Activated CD4-positive, CD25-positive, alpha-beta regulatory T cell (primary cell): ENCODE results near the gene SPACA4.

ENCODE experiments used
- DNase-seq, 4 experiments: peaks; one replicate each; lab custom pipeline; 2025; lab: John Stamatoyannopoulos, UW

Gene SPACA4

DNA sequence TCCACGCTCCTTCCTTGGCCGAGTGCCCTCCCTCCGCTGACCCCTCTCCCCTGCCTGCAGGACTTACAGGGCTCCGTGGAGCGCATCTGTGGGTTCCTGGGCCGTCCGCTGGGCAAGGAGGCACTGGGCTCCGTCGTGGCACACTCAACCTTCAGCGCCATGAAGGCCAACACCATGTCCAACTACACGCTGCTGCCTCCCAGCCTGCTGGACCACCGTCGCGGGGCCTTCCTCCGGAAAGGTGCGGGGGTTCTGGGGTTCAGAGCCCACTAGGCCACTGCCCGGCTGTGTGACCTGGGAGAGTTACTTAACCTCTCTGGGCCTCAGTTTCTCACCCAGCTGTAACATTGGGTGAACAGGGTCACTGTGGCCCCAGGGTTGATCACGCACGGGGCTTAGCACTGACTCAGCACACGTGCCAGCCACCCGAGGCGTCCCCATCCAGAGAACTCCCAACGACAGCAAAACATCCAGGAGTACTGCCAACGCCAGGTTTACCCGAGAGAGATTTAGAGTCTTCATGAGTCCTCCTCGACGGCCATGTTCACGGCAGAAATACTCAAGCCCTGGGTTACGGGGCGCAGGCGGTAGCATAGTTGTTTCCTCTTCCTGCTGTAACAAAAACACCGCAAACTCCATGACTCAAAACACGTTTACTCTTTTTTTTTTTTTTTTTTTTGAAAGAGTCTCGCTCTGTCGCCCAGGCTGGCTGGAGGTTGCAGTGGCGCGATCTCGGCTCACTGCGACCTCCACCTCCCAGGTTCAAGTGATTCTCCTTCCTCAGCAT is 9.7 kb upstream of the SPACA4 start:
- peak in 1 of 4 experiments; percentile 24 for DNase-seq

DNA sequence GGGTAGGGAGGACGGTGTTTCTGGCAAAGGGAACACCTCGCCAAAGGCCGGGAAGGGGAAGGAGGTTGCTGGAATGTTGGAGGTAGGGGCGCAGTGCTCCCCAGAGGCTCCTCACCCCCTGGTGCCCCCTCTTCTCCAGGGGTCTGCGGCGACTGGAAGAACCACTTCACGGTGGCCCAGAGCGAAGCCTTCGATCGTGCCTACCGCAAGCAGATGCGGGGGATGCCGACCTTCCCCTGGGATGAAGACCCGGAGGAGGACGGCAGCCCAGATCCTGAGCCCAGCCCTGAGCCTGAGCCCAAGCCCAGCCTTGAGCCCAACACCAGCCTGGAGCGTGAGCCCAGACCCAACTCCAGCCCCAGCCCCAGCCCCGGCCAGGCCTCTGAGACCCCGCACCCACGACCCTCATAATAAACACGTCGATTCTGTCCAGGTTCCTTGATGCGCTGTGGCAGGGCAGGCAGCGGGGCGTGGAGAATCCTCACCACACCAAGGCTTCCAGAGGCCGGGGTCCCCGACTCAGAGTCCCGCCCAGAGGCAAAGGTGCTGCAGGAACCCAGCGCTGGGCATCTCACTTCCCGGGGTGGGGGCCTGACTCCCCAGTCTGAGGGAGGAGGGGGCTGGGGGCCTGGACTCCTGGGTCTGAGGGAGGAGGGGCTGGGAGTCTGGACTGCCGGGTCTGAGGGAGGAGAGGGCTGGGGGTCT is 7.4 kb upstream of the SPACA4 start:
- DNase-seq = no peak

GRCh38 chr19:48600679-48601417 is 5.7 kb upstream of the SPACA4 start:
- DNase-seq = no peak

- no peak for DNase-seq
These were observed 3.5 kb upstream of the SPACA4 start for GRCh38 chr19:48603001-48603400.

DNA sequence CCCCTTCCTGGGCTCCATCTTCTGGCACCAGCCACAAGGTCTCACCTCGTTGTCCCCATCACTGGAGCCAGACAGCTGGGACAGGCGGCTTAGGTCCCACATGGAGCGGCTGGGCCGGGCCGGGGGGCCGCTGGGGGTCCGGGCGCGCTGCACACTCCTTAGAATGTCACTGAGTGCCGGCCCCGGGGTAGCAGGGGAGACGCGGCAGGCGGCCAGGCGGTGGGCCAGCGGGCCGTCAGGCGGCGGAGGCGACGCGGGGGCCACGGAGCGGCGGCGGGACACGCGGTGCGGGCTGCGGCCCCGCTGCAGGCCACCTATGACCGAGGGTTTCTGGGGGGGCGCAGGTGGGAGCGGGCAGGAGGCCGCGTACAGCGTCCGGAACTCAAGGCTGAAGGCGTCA is 3.1 kb upstream of the SPACA4 start:
- no peak for DNase-seq

- DNase-seq = no peak
These were observed 2.7 kb upstream of the SPACA4 start for GRCh38 chr19:48603850-48604249.

- DNase-seq = no peak
These were observed 815 bp downstream of the SPACA4 start for GRCh38 chr19:48607359-48607755.

GRCh38 chr19:48608798-48609263 is 2.3 kb downstream of the SPACA4 start:
- DNase-seq = peak in 1 of 4 experiments; percentile 21

GRCh38 chr19:48609571-48610108 is 3.1 kb downstream of the SPACA4 start:
- DNase-seq = no peak

DNA sequence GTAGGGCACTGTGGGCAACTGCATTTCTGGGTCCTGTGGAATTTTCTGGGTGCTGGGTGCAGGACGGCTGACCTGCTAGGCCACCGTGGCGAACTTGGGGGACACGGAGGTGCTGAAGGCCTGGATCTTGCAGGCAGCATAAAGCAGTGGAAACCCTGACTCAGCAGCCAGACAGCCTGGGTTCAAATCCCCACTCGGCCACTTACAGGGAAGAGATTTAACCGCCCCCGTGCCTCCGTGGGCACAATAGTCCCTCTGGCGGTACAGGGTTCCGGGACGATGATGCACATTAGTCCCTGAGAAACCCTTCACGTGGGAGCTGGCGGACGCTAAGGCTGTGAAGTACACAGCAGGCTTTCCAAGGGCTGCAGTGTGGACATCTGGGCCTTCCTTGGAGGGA is 5.3 kb downstream of the SPACA4 start:
- no peak for DNase-seq

DNA sequence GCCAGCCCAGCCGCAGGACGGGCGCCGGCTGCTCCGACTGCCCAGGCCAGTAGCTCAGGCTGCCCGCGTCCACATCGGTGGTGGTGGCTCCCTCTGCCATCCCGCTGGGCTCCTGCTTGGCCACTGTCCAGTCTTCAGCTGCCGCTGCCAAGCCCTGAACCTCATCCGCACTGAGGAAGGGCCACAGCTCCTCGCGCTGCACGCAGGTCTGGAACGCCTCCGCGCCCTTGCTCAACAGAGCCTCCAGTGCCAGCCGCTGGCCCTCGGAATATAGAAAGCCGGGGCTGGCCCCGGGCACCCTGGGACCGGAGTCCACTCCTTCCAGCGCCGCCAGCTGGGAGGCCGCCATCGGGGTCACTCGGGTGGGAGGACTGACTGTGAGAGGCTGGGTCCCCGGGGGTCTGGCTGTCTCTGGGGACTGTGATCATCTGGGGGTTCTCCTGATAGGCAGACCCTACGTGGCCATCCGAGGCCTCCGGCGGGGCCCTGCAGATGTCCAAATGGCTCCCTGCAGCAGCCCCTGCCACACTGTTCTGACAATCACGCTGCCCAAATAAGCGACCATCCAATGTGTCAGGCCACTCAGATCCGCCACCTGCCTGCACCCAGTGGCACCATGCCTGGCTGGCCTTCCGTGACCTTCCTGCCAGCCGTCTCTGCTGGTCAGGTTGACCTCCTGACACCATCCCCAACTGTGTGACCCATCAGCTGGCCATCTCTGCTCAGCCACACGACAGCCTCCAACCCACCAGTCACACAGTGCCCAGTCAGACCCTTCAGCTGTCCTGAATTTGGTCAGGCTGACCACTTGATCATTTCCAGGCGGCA is 6.7 kb downstream of the SPACA4 start:
- DNase-seq = no peak

GRCh38 chr19:48613852-48614435 is 7.4 kb downstream of the SPACA4 start:
- no peak for DNase-seq

DNA sequence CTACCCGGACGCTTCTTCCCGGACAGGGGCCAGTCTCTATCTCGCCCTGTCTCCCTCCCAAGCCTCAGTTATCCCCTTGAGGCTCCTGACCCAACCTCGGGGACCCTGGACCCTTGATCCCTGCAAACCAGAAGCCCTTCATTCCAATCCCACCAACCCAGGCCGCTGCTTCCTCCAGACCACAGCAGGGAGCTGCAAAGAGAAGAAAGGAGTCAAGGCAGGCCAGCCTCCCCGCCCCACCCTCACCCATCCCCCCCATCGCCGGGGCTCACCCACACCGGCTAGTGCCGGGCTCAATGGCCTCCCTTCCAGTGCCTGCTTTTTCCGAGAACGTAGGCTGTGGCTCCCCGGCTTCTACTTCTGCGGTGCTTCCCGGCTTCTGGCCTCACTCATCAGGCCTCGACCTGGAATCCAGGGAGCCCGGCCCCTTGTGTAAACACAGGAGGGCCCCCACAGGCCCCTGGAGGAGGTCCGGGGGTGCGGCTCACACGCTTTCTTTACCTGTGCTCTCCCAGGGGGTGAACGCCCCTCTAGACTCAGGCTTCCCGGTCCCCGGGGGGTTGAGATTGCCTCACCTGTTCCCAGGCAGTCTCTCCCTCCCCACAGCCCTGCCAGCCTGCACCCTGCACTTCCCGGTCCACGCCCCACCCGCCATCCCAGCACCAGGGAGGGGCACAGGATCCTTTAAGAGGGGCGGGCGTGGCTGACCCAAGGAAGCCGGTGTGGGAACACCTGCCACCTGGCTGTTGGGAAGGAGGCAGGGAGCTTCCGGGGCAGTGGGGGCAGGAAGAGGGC is 8.1 kb downstream of the SPACA4 start, which contains the start of gene FAM83E:
TSS of gene FAM83E (minus strand) at position 641 of the 795 bp plus-strand sequence. CDS start 1,704 bp downstream, outside the sequence.
- DNase-seq = no peak

GRCh38 chr19:48615231-48616040 is 8.9 kb downstream of the SPACA4 start:
- no peak for DNase-seq

GRCh38 chr19:48616041-48616436 is 9.5 kb downstream of the SPACA4 start:
- DNase-seq = no peak

- no peak for DNase-seq
These were observed 10.0 kb downstream of the SPACA4 start for GRCh38 chr19:48616491-48617056.

GRCh38 chr19:48617146-48617937 is 10.8 kb downstream of the SPACA4 start:
- no peak for DNase-seq

DNA sequence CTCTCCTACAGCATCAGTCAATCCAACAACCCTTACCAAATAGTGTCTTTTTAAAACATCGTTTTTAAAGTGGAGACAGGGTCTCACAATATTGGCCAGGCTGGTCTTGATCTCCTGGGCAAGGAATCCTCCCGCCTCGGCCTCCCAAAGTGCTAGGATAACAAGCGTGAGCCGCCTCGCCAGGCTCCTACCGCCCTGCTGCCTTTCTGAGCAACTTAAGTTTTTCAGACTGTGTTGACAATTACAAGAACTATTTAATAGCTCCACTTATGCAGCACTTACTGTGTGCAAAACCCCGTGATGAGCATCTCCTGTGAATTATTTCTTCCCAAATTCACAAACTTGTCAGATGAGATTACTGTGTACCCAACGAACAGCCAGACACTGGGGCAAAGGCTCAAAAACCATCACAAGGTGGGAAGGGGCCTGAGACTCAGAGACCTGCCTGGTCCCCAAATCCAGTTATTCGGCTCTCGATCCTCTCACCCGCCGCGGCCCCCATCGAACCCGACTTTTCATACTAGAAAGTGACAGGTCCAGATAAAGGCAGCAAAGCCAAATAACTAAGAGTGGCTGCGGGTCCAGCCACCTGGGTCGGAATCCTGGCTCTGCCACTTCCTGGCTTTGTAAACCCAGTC is 11.9 kb downstream of the SPACA4 start:
- no peak for DNase-seq
